Mesothelial cell of epicardium (in vitro differentiated cells): ENCODE data around the gene CHI3L1. TPM values are rescaled to one million over a fixed set of nuclear protein-coding genes. Genes with fewer than 3 reads are reported as not detected.

ENCODE experiments used
- DNase-seq, 2 experiments: peaks; one replicate each; pipeline ENCODE4 v3.0.0; 2021; ENCODE audit warnings: low spot score in 2 of 2; ENCODE audit not compliant: unreplicated experiment in 2 of 2
- H3K27ac Mint-ChIP-seq: 2 replicates; pipeline ENCODE4 v1.8.0; 2021; ENCODE audit warnings: mixed read lengths
- H3K27me3 Mint-ChIP-seq: 2 replicates; pipeline ENCODE4 v1.8.0; 2021; ENCODE audit warnings: low read depth, mixed read lengths
- H3K36me3 Mint-ChIP-seq: 2 replicates; pipeline ENCODE4 v1.8.0; 2021; ENCODE audit warnings: mixed read lengths
- H3K4me1 Mint-ChIP-seq: 2 replicates; pipeline ENCODE4 v1.8.0; 2021; ENCODE audit warnings: mixed read lengths
- H3K4me3 Mint-ChIP-seq: 2 replicates; pipeline ENCODE4 v1.8.0; 2021; ENCODE audit warnings: mild to moderate bottlenecking, moderate library complexity, mixed read lengths
- H3K9me3 Mint-ChIP-seq: 2 replicates; pipeline ENCODE4 v1.8.0; 2021; ENCODE audit warnings: mixed read lengths
- total RNA-seq: library from RNA; stranded (reverse); gene quantifications from 3 replicates; pipeline ENCODE4 v1.2.1, GENCODE V29; 2021
- TF ChIP-seq, protein P1 (sequence below): fragments of 200-600 bp; sonication (generic); IDR thresholded peaks from one replicate; pipeline ENCODE4 v1.5.0; 2021; ENCODE audit warnings: antibody characterized with exemption; ENCODE audit not compliant: unreplicated experiment

Gene CHI3L1
- total RNA-seq, 1 donor from 2014 or later: 0.22 TPM

- Mint-ChIP-seq H3K4me1 (peaks cover 25% of the 10 kb centered on the region), H3K27me3 (no peaks in the 10 kb centered on the region), H3K9me3 (no peaks in the 10 kb centered on the region), H3K27ac (no peak overlapping the region), H3K36me3 (no peaks in the 10 kb centered on the region), H3K4me3 (no peak overlapping the region)
- no peak for DNase-seq
- TF ChIP-seq, protein P1, sequence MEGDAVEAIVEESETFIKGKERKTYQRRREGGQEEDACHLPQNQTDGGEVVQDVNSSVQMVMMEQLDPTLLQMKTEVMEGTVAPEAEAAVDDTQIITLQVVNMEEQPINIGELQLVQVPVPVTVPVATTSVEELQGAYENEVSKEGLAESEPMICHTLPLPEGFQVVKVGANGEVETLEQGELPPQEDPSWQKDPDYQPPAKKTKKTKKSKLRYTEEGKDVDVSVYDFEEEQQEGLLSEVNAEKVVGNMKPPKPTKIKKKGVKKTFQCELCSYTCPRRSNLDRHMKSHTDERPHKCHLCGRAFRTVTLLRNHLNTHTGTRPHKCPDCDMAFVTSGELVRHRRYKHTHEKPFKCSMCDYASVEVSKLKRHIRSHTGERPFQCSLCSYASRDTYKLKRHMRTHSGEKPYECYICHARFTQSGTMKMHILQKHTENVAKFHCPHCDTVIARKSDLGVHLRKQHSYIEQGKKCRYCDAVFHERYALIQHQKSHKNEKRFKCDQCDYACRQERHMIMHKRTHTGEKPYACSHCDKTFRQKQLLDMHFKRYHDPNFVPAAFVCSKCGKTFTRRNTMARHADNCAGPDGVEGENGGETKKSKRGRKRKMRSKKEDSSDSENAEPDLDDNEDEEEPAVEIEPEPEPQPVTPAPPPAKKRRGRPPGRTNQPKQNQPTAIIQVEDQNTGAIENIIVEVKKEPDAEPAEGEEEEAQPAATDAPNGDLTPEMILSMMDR: no peak
Measured at GRCh38 chr1:203184467-203184866, 2.0 kb downstream of the CHI3L1 start.

DNA sequence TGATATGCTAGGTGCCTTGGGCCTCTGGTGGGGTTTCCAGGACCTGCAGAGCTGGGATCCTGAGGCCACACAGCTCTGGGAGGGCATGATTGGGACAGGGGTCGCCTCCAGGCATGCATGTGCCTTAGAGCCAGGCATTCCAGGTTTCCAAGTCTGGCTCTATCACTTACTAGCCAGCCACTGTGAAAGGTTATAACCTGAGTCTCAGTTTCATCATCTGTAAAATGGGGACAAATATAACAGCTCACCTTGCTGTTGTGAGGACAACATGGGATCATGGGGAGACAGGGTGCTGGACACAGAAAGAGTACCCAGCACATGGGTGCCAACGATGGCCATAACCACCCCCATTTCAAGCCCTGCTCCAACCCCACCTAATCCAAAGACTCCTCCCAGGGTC, 2.7 kb downstream of the CHI3L1 start:
- Mint-ChIP-seq H3K4me1 (peaks cover 25% of the 10 kb centered on the region), H3K27ac (no peak overlapping the region), H3K4me3 (no peak overlapping the region), H3K27me3 (no peaks in the 10 kb centered on the region), H3K36me3 (no peaks in the 10 kb centered on the region), H3K9me3 (no peaks in the 10 kb centered on the region)
- TF ChIP-seq, protein P1: no peak
- DNase-seq: no peak

DNA sequence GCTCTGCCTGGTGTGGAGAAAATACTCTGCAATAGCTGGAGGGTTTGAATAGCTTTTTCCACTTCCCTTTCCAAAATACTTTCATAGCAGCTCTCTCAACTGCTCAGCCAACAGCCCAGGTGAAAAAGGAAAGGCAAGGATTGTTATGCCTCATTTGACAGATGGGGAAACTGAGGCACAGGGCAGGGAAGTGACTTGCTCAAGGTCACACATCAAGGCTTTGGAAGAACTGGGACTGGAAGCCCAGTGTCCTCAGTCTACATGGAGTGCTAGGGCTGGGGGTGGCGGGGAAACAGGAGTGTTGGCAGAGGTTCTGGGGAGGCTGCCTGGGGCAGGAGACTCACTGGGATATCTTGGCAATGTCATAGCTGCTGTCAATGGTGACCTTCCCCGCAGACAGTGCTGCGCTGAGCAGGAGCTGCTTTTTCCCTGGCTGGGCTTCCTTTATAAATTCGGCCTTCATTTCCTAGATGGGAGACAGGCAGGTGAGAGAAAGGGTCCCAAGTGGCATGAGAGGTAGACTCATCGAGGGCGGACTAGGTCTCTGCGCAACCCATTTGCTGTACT, 4.0 kb downstream of the CHI3L1 start:
- TF ChIP-seq, protein P1: no peak
- peaks cover 26% of the 10 kb centered on the region for H3K4me1 Mint-ChIP-seq
- no peaks in the 10 kb centered on the region for H3K27me3 Mint-ChIP-seq
- no peak for DNase-seq
- H3K9me3 Mint-ChIP-seq: no peaks in the 10 kb centered on the region
- H3K27ac Mint-ChIP-seq: no peak overlapping the region
- no peaks in the 10 kb centered on the region for H3K36me3 Mint-ChIP-seq
- no peak overlapping the region for H3K4me3 Mint-ChIP-seq

- Mint-ChIP-seq H3K9me3 (no peaks in the 10 kb centered on the region), H3K27me3 (no peaks in the 10 kb centered on the region), H3K36me3 (no peaks in the 10 kb centered on the region), H3K27ac (no peak overlapping the region), H3K4me1 (peaks cover 20% of the 10 kb centered on the region), H3K4me3 (no peak overlapping the region)
- no peak for DNase-seq
- TF ChIP-seq, protein P1: no peak
Measured at GRCh38 chr1:203181586-203182386, 4.7 kb downstream of the CHI3L1 start.

GRCh38 chr1:203180611-203181330, 5.7 kb downstream of the CHI3L1 start:
- Mint-ChIP-seq H3K27ac (no peak overlapping the region), H3K27me3 (no peaks in the 10 kb centered on the region), H3K36me3 (no peaks in the 10 kb centered on the region), H3K4me3 (no peak overlapping the region), H3K4me1 (peaks cover 11% of the 10 kb centered on the region), H3K9me3 (no peaks in the 10 kb centered on the region)
- TF ChIP-seq, protein P1: no peak
- DNase-seq: no peak
